IMR-90 (cell line): ENCODE data around the gene TMEM117. TPM values are rescaled to one million over a fixed set of nuclear protein-coding genes. Genes with fewer than 3 reads are reported as not detected.
"Not testable (repeated sequence)": the region's sequence is repeated elsewhere in the genome, so short reads cannot be mapped to it uniquely, and the experiment has no call there.

Experiments
- ATAC-seq: fragments of 200-7000 bp; cut with Tn5 transposase; 2 replicates; pipeline ENCODE4 v1.9.1; 2020; ENCODE audit warnings: low read depth, mild to moderate bottlenecking, moderate library complexity
- BruUV-seq: library from RNA; stranded (reverse); fragments of 400-500 nt; replicated peaks from 2 replicates; lab custom pipeline; 2021; lab: Mats Ljungman, UMichigan
- CTCF ChIA-PET: fragments of 300-600 bp; formaldehyde crosslinking; extraction: SDS; loops from one replicate; lab custom pipeline; 2021; ENCODE audit warnings: antibody characterized with exemption; lab: Yijun Ruan, JAX
- POLR2A ChIA-PET: fragments of 300-600 bp; sonication (Branson Sonifier 250); formaldehyde crosslinking; loops from one replicate; lab custom pipeline; 2022; ENCODE audit warnings: antibody characterized with exemption; ENCODE audit not compliant: unreplicated experiment; lab: Charles Lee
- DNase-seq: peaks from one replicate; pipeline ENCODE4 v3.0.0; 2013
- H2AFZ ChIP-seq: replicated peaks from 2 replicates; pipeline ENCODE3; 2013; ENCODE audit warnings: low read length, mild to moderate bottlenecking; ENCODE audit not compliant: poor library complexity
- H2AK5ac ChIP-seq: 2 replicates; pipeline ENCODE4 v1.6.1; 2013; ENCODE audit warnings: low read depth, low read length, inconsistent platforms
- H2AK9ac ChIP-seq: replicated peaks from 2 replicates; pipeline ENCODE3; 2013; ENCODE audit warnings: mild to moderate bottlenecking, low read depth, low read length, moderate library complexity; ENCODE audit not compliant: poor library complexity
- H2BK120ac ChIP-seq: 2 replicates; pipeline ENCODE4 v1.6.1; 2013; ENCODE audit warnings: low read depth, low read length, inconsistent platforms
- H2BK15ac ChIP-seq: 3 replicates; pipeline ENCODE4 v1.6.1; 2013; ENCODE audit warnings: low read depth, low read length, inconsistent platforms
- H2BK20ac ChIP-seq: 2 replicates; pipeline ENCODE4 v1.6.1; 2013; ENCODE audit warnings: low read depth, mild to moderate bottlenecking, inconsistent platforms, low read length, moderate library complexity
- H2BK5ac ChIP-seq: 2 replicates; pipeline ENCODE4 v1.6.1; 2013; ENCODE audit warnings: mild to moderate bottlenecking, low read depth, low read length, inconsistent platforms; ENCODE audit not compliant: poor library complexity, severe bottlenecking
- H3K14ac ChIP-seq: replicated peaks from 2 replicates; pipeline ENCODE4 v1.6.1; 2013; ENCODE audit warnings: low read depth, low read length, inconsistent platforms
- H3K18ac ChIP-seq: 2 replicates; pipeline ENCODE4 v1.6.1; 2013; ENCODE audit warnings: low read depth, low read length, control low read depth
- H3K23ac ChIP-seq: 2 replicates; pipeline ENCODE4 v1.6.1; 2013; ENCODE audit warnings: low read depth, low read length, inconsistent platforms
- H3K27ac ChIP-seq: 2 replicates; pipeline ENCODE4 v1.5.1; 2013; ENCODE audit warnings: mild to moderate bottlenecking, control low read depth, low read length; ENCODE audit not compliant: insufficient read depth
- H3K27me3 ChIP-seq: 2 replicates; pipeline ENCODE4 v1.6.1; 2013; ENCODE audit warnings: low read length; ENCODE audit not compliant: control insufficient read depth, insufficient read depth
- H3K36me3 ChIP-seq: 2 replicates; pipeline ENCODE4 v1.6.1; 2013; ENCODE audit warnings: low read length, mixed read lengths; ENCODE audit not compliant: control insufficient read depth, insufficient read depth
- H3K4ac ChIP-seq: 2 replicates; pipeline ENCODE4 v1.6.1; 2013; ENCODE audit warnings: low read depth, low read length, inconsistent platforms
- H3K4me1 ChIP-seq: 2 replicates; pipeline ENCODE4 v1.6.1; 2013; ENCODE audit warnings: low read length, mixed read lengths; ENCODE audit not compliant: control insufficient read depth, insufficient read depth
- H3K4me2 ChIP-seq: 2 replicates; pipeline ENCODE4 v1.6.1; 2013; ENCODE audit warnings: low read depth, mild to moderate bottlenecking, control low read depth, low read length, moderate library complexity
- H3K4me3 ChIP-seq: 2 replicates; pipeline ENCODE4 v1.5.1; 2013; ENCODE audit warnings: low read depth, mild to moderate bottlenecking, control low read depth, low read length, moderate library complexity; ENCODE audit not compliant: insufficient read depth
- H3K56ac ChIP-seq: 2 replicates; pipeline ENCODE4 v1.6.1; 2013; ENCODE audit warnings: low read length, inconsistent platforms; ENCODE audit not compliant: insufficient read depth; ENCODE audit errors: extremely low read depth
- H3K79me1 ChIP-seq, 2 experiments: 2 replicates each; pipeline ENCODE4 v1.6.1; 2013; ENCODE audit warnings: low read length in 2 of 2, inconsistent platforms in 1 of 2, low read depth in 1 of 2
- H3K9ac ChIP-seq: 2 replicates; pipeline ENCODE4 v1.6.1; 2013; ENCODE audit warnings: low read depth, low read length, control low read depth
- H3K9me1 ChIP-seq: 2 replicates; pipeline ENCODE4 v1.6.1; 2013; ENCODE audit warnings: low read length, inconsistent platforms; ENCODE audit not compliant: insufficient read depth
- H3K9me3 ChIP-seq: 2 replicates; pipeline ENCODE4 v1.6.1; 2013; ENCODE audit warnings: low read length; ENCODE audit not compliant: control insufficient read depth, insufficient read depth
- H4K20me1 ChIP-seq: 2 replicates; pipeline ENCODE4 v1.6.1; 2013; ENCODE audit warnings: low read length, inconsistent platforms; ENCODE audit not compliant: insufficient read depth
- H4K5ac ChIP-seq: 2 replicates; pipeline ENCODE4 v1.6.1; 2013; ENCODE audit warnings: mild to moderate bottlenecking, low read depth, low read length, control low read depth
- H4K8ac ChIP-seq, 2 experiments: 2 replicates each; pipeline ENCODE4 v1.6.1; 2013; ENCODE audit warnings: low read depth in 2 of 2, low read length in 2 of 2, control low read depth in 1 of 2, inconsistent platforms in 1 of 2
- H4K91ac ChIP-seq: 2 replicates; pipeline ENCODE4 v1.6.1; 2013; ENCODE audit warnings: low read depth, low read length, inconsistent platforms; ENCODE audit not compliant: insufficient read depth
- BHLHE40 ChIP-seq: fragments of 150-350 bp; IDR thresholded peaks from 2 replicates; pipeline ENCODE4 v1.6.1; 2016; ENCODE audit warnings: mild to moderate bottlenecking, low read depth, low read length
- CEBPB ChIP-seq: IDR thresholded peaks from 2 replicates; pipeline ENCODE4 v1.6.1; 2012; ENCODE audit warnings: low read depth, low read length, improper control_type of control experiment
- RAD21 ChIP-seq: IDR thresholded peaks from 2 replicates; pipeline ENCODE4 v1.6.1; 2012; ENCODE audit warnings: low read length, improper control_type of control experiment
- WGBS, 2 experiments: methylation state at CpG; one replicate each; pipeline versions ENCODE4 v1.1.5 to v1.1.7; 2013; ENCODE audit warnings: missing lambda C conversion rate in 2 of 2; ENCODE audit not compliant: insufficient read length in 1 of 2; ENCODE audit errors: extremely low coverage in 2 of 2; 5-methylcytosine and 5-hydroxymethylcytosine counted together
- dilution Hi-C: fragments of 300-500 bp; cut with HindIII; formaldehyde crosslinking; loops from one replicate; pipeline ENCODE4 v1.14.3; 2018; ENCODE audit warnings: low sequenced_read_pairs; ENCODE audit not compliant: unreplicated experiment
- in situ Hi-C: fragments of 300-500 bp; cut with MboI; formaldehyde crosslinking; loops from 3 replicates; pipeline ENCODE4 v1.14.3; 2019; ENCODE audit warnings: low sequenced_read_pairs, inconsistent platforms, mixed read lengths
- intact Hi-C: fragments of 100-400 bp; cut with micrococcal nuclease; formaldehyde crosslinking; loops from 2 replicates; pipeline ENCODE4 v1.10.0; 2022
- polyA plus RNA-seq, 3 experiments: library from polyadenylated mRNA; depleted of rRNA; stranded (reverse); fragments of >200 nt; gene quantifications; 2 replicates each; pipeline ENCODE4 v1.2.3, GENCODE V29; 2012; ENCODE audit warnings: low replicate concordance in 1 of 3
- total RNA-seq: library from RNA; depleted of rRNA; stranded (reverse); fragments of >200 nt; gene quantifications from 2 replicates; pipeline ENCODE4 v1.2.3, GENCODE V29; 2012

The TMEM117 gene
- total and polyA plus RNA-seq, 2 of the 4 experiments (the other 2 are of a cell fraction): 8.7 to 21.0 TPM

GRCh38 chr12:43842259-43842658 lies 6.4 kb downstream of the TMEM117 start:
- dilution Hi-C loops (no loop called here), in situ Hi-C loops (no loop called here), intact Hi-C loops (no loop called here)
- Histone ChIP-seq H3K4me3 (no peak overlapping the region), H3K9me1 (no peaks in the 10 kb centered on the region), H4K8ac (no peak overlapping the region), H4K5ac (no peak overlapping the region), H4K91ac (no peak overlapping the region), H3K56ac (no peak overlapping the region), H3K36me3 (no peaks in the 10 kb centered on the region), H2BK20ac (no peak overlapping the region), H3K4me2 (no peak overlapping the region), H2BK120ac (no peak overlapping the region), H2AFZ (no peak overlapping the region), H4K20me1 (no peaks in the 10 kb centered on the region), H3K4me1 (peaks cover 2% of the 10 kb centered on the region; the same call in 1 of the 2 replicates), H3K27me3 (no peaks in the 10 kb centered on the region), H3K18ac (no peak overlapping the region), H3K9ac (no peak overlapping the region), H3K4ac (no peak overlapping the region), H2BK5ac (no peak overlapping the region), H3K27ac (no peak overlapping the region), H3K23ac (no peak overlapping the region), H2BK15ac (no peak overlapping the region), H3K9me3 (no peaks in the 10 kb centered on the region), H2AK5ac (no peak overlapping the region), H3K79me1 (peaks cover 7 to 16% of the 10 kb centered on the region in 2 experiments), H2AK9ac (no peak overlapping the region), H3K14ac (no peak overlapping the region)
- POLR2A ChIA-PET: no interaction called here
- no CpG with 5 or more reads among the region's 1 CpG for WGBS, 2 experiments
- CTCF ChIA-PET: no interaction called here
- no peak for ATAC-seq
- TF ChIP-seq BHLHE40 (no peak), CEBPB (no peak), RAD21 (no peak)
- DNase-seq: no peak
- no TSS peak for BruUV-seq

GRCh38 chr12:43847425-43848225 lies 11.7 kb downstream of the TMEM117 start:
- WGBS, 2 experiments: no CpG with 5 or more reads among the region's 4 CpGs
- 0 out of 2 replicates have a peak, but pooled peaks have one; percentile 46 for ATAC-seq
- H2AFZ ChIP-seq, H3K23ac ChIP-seq, intact Hi-C loops, H3K9ac ChIP-seq, H2BK5ac ChIP-seq, H3K4me1 ChIP-seq, H3K18ac ChIP-seq, H4K5ac ChIP-seq, H4K8ac ChIP-seq, H3K79me1 ChIP-seq, H2BK120ac ChIP-seq, H3K9me3 ChIP-seq, H3K36me3 ChIP-seq, dilution Hi-C loops, POLR2A ChIA-PET, BruUV-seq, H3K4me3 ChIP-seq, H2AK9ac ChIP-seq, H3K4me2 ChIP-seq, H3K14ac ChIP-seq, H3K27me3 ChIP-seq, H2BK15ac ChIP-seq, in situ Hi-C loops, H3K27ac ChIP-seq, H4K91ac ChIP-seq, H4K20me1 ChIP-seq, H3K9me1 ChIP-seq, H3K4ac ChIP-seq, H3K56ac ChIP-seq, H2AK5ac ChIP-seq, CTCF ChIA-PET, H2BK20ac ChIP-seq: not testable (repeated sequence)
- peak; percentile 41 for DNase-seq
